Subcutaneous abdominal adipose tissue (tissue), 5 donors: ENCODE data around the gene DCUN1D5.
"Not testable (repeated sequence)": the region's sequence is repeated elsewhere in the genome, so short reads cannot be mapped to it uniquely, and the experiment has no call there.

ENCODE experiments used
- H3K27ac ChIP-seq: one replicate; pipeline ENCODE4 v1.7.0; 2013; ENCODE audit warnings: low read depth, mild to moderate bottlenecking, inconsistent platforms, low read length, moderate library complexity
- H3K27me3 ChIP-seq, 5 donors: one replicate each; pipeline ENCODE4 v1.7.0; 2013; ENCODE audit warnings: low read length in 5 of 5, inconsistent platforms in 1 of 5; ENCODE audit not compliant: control insufficient read depth in 5 of 5, insufficient read depth in 4 of 5
- H3K36me3 ChIP-seq, 5 donors: one replicate each; pipeline ENCODE4 v1.7.0; 2013; ENCODE audit warnings: low read length in 5 of 5; ENCODE audit not compliant: control insufficient read depth in 5 of 5, insufficient read depth in 5 of 5
- H3K4me1 ChIP-seq, 5 donors: one replicate each; pipeline ENCODE4 v1.7.0; 2013; ENCODE audit warnings: low read length in 5 of 5, mild to moderate bottlenecking in 3 of 5, moderate library complexity in 1 of 5; ENCODE audit not compliant: control insufficient read depth in 5 of 5, insufficient read depth in 5 of 5
- H3K4me3 ChIP-seq, 5 donors: one replicate each; pipeline ENCODE4 v1.7.0; 2013; ENCODE audit warnings: low read length in 5 of 5, low read depth in 1 of 5
- H3K9ac ChIP-seq, 5 donors: one replicate each; pipeline ENCODE4 v1.7.0; 2013; ENCODE audit warnings: low read length in 5 of 5, mild to moderate bottlenecking in 4 of 5, moderate library complexity in 3 of 5
- H3K9me3 ChIP-seq, 5 donors: one replicate each; pipeline ENCODE4 v1.7.0; 2013; ENCODE audit warnings: low read length in 5 of 5; ENCODE audit not compliant: control insufficient read depth in 5 of 5
- donor health status: healthy.
- donor health status: healthy.
- donor health status: healthy.
- donor health status: healthy.
- donor health status: healthy.

DCUN1D5 gene

GRCh38 chr11:103035791-103036434, 56.0 kb downstream of the DCUN1D5 start:
- H3K4me1 ChIP-seq = peaks cover 0 to 7% (median 4%) of the 10 kb centered on the region in 5 donors
- H3K36me3 ChIP-seq = no peaks in the 10 kb centered on the region
- H3K9me3 ChIP-seq = no peaks in the 10 kb centered on the region
- peak overlapping the region in 1 of 5 donors; percentile 4 for H3K4me3 ChIP-seq
- H3K27me3 ChIP-seq = no peaks in the 10 kb centered on the region
- no peak overlapping the region for H3K9ac ChIP-seq
- no peak overlapping the region for H3K27ac ChIP-seq

DNA sequence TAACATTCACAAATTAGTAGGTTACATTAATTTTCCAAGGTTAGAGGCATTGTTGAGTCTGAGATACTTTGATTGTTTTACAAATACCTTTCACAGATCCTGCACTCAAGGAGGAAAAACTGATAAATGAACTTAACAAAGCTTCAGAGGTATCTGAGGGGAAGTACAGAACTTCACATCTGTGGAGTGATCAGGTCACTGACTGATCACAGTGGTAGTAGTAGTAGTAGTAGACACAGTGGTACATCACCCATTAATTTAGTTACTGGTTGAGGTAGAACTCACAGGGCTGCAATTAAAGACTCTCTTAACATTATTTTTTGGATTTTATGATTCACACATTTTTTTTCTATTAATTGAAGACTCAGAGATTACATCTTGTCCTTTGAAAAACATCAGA, 56.7 kb downstream of the DCUN1D5 start:
- H3K27me3 ChIP-seq = no peaks in the 10 kb centered on the region

GRCh38 chr11:103031834-103032233, 60.1 kb downstream of the DCUN1D5 start:
- H3K36me3 ChIP-seq = no peaks in the 10 kb centered on the region
- no peak overlapping the region for H3K9ac ChIP-seq
- no peak overlapping the region for H3K4me3 ChIP-seq
- H3K4me1 ChIP-seq = peaks cover 0 to 7% (median 4%) of the 10 kb centered on the region in 5 donors
- H3K27me3 ChIP-seq = no peaks in the 10 kb centered on the region
- H3K9me3 ChIP-seq = no peaks in the 10 kb centered on the region
- no peak overlapping the region for H3K27ac ChIP-seq

More for the DNA sequence above, 56.7 kb downstream of the DCUN1D5 start:
- Histone ChIP-seq H3K27ac (no peak overlapping the region), H3K4me1 (peaks cover 0 to 7% (median 4%) of the 10 kb centered on the region in 5 donors), H3K4me3 (no peak overlapping the region), H3K9me3 (no peaks in the 10 kb centered on the region), H3K9ac (no peak overlapping the region), H3K36me3 (no peaks in the 10 kb centered on the region)

- H3K9me3 ChIP-seq = no peaks in the 10 kb centered on the region
- no peaks in the 10 kb centered on the region for H3K36me3 ChIP-seq
- no peaks in the 10 kb centered on the region for H3K4me1 ChIP-seq
- H3K27me3 ChIP-seq = no peaks in the 10 kb centered on the region
- no peak overlapping the region for H3K9ac ChIP-seq
- no peak overlapping the region for H3K4me3 ChIP-seq
- H3K27ac ChIP-seq = no peak overlapping the region
Observed at GRCh38 chr11:103029401-103029800, 62.6 kb downstream of the DCUN1D5 start.

DNA sequence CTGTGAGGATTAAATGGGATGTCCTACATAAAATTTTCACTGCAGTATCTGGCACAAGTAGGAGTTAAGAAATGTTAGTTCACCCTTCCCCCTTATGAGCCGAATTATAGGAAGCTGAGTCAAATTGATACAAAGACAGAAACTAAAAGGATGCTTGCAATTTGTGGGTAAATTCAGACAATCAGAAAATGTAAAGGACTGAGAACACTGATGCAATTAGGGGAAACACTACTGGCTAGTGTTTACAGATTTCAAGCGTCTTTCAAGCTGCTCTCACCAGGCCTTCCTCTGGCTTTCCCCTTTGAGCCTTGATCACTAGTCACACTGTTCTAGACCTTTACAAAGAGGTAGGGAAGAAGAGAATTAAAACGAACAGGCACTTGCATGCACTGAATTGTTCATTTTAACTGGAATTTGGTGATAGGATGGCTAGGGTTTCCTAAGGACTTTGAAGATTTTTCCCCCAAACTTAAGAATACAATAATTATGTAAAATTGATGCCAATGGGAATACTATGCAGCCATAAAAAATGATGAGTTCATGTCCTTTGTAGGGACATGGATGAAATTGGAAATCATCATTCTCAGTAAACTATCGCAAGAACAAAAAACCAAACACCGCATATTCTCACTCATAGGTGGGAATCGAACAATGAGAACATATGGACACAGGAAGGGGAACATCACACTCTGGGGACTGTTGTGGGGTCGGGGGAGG, 63.5 kb downstream of the DCUN1D5 start:
- H3K4me1 ChIP-seq, H3K36me3 ChIP-seq, H3K9me3 ChIP-seq, H3K4me3 ChIP-seq, H3K27ac ChIP-seq, H3K27me3 ChIP-seq, H3K9ac ChIP-seq: not testable (repeated sequence)

DNA sequence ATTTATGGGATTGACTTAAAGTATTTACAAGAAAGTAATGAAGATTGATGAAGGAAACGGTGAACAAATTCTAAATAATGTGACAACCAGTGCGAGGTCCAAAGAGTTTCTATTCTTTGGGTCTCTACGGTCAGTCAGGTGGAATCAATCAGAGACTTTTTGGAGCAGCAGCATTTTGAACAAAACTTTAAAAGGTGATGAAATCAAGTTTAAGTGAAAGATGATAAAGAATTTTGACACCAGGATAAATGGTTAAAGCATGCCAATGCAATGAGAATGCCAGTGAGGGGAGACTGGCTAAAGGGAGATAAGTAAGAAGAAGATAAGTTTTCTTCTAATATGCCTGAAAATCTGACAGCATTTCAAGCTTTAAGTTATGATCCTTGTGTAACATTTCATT, 67.9 kb downstream of the DCUN1D5 start:
- no peaks in the 10 kb centered on the region for H3K36me3 ChIP-seq
- no peaks in the 10 kb centered on the region for H3K4me1 ChIP-seq
- H3K27ac ChIP-seq = no peak overlapping the region
- H3K4me3 ChIP-seq = no peak overlapping the region
- no peaks in the 10 kb centered on the region for H3K27me3 ChIP-seq
- no peaks in the 10 kb centered on the region for H3K9me3 ChIP-seq
- no peak overlapping the region for H3K9ac ChIP-seq

- H3K27me3 ChIP-seq = no peaks in the 10 kb centered on the region
- no peak overlapping the region for H3K4me3 ChIP-seq
- H3K9ac ChIP-seq = no peak overlapping the region
- no peaks in the 10 kb centered on the region for H3K9me3 ChIP-seq
- peaks cover 0 to 11% (median 0%) of the 10 kb centered on the region in 5 donors for H3K4me1 ChIP-seq
- H3K27ac ChIP-seq = peak overlapping the region; percentile 39
- H3K36me3 ChIP-seq = no peaks in the 10 kb centered on the region
Observed at GRCh38 chr11:103016031-103016430, 75.9 kb downstream of the DCUN1D5 start.

DNA sequence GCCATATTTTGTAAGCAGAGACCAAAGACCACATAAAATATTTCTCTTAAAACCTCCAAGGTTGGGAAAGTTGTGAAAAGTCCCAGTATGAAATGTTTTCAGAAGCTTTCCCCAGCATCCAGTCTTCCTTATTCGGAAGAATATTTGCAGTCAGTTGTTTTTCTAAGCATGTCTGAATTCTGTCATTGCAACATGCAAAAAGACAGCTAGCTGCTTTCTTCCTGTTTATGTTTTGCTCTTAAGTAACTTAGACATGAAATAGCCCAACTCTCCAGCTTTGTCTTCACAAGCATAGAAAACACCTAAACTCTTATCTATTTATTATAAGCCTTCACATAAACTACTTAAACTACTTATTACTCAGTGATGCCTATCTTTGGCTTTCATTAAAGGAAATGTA, 78.5 kb downstream of the DCUN1D5 start:
- no peaks in the 10 kb centered on the region for H3K27me3 ChIP-seq
- H3K27ac ChIP-seq = peak overlapping the region; percentile 66
- H3K9ac ChIP-seq = no peak overlapping the region
- H3K36me3 ChIP-seq = no peaks in the 10 kb centered on the region
- peaks cover 0 to 11% (median 0%) of the 10 kb centered on the region in 5 donors for H3K4me1 ChIP-seq
- no peak overlapping the region for H3K4me3 ChIP-seq
- peaks cover 0 to 17% (median 13%) of the 10 kb centered on the region in 5 donors for H3K9me3 ChIP-seq
